K562 (cell line): Measurements from ENCODE around the gene HPN. TPM values are rescaled to one million over a fixed set of nuclear protein-coding genes. Genes with fewer than 3 reads are reported as not detected.

Experiments
- ESRRB ChIP-seq: fragments of 250-450 bp; sonication (Bioruptor Pico); IDR thresholded peaks from 2 replicates; pipeline ENCODE4 v1.5.0; 2020; ENCODE audit warnings: mild to moderate bottlenecking, moderate library complexity, borderline replicate concordance
- HNRNPLL ChIP-seq: fragments of 200-400 bp; formaldehyde crosslinking; IDR thresholded peaks from 2 replicates; pipeline ENCODE4 v1.6.1; 2017; ENCODE audit warnings: low read length, low read depth, mild to moderate bottlenecking; ENCODE audit not compliant: poor library complexity, severe bottlenecking
- MAZ ChIP-seq, 2 experiments: fragments of 450-650 bp in 1 of 2; sonication (generic) in 1 of 2; formaldehyde crosslinking; IDR thresholded peaks in 1 of 2; conservative IDR thresholded peaks in 1 of 2; 2 replicates each; pipeline versions ENCODE4 v1.4.0 to v1.5.0; 2020; ENCODE audit warnings: mild to moderate bottlenecking in 1 of 2, missing genetic modification reagents in 1 of 2
- MCM2 ChIP-seq: fragments of 450-650 bp; IDR thresholded peaks from 2 replicates; pipeline ENCODE4 v1.6.1; 2017; ENCODE audit warnings: low read depth, mild to moderate bottlenecking
- NCOA1 ChIP-seq: fragments of 450-650 bp; IDR thresholded peaks from 2 replicates; pipeline ENCODE4 v1.6.1; 2016; ENCODE audit warnings: low read depth
- SRF ChIP-seq, 2 experiments: fragments of 250-450, 450-650 bp in 1 of 2; sonication (Bioruptor Pico) in 1 of 2; sonication (generic) in 1 of 2; formaldehyde crosslinking; IDR thresholded peaks; 2 replicates each; pipeline versions ENCODE4 v1.5.0 to v1.5.1; 2020 to 2022; ENCODE audit warnings: mild to moderate bottlenecking in 1 of 2, missing genetic modification reagents in 1 of 2
- ZNF699 ChIP-seq: fragments of 250-450 bp; sonication (Bioruptor Pico); IDR thresholded peaks from 2 replicates; pipeline ENCODE4 v1.8.0; 2021; ENCODE audit warnings: mild to moderate bottlenecking, moderate library complexity; ENCODE audit not compliant: insufficient replicate concordance
- polyA plus RNA-seq, 8 experiments: library from polyadenylated mRNA; depleted of rRNA in 4 of 8; stranded (reverse) in 5 of 8; unstranded in 3 of 8; fragments of >200 nt; fragmentation: Nextera tagmentation in 2 of 8; fragmentation: Illumina TruSeq in 1 of 8; extraction: Ambion mirVana in 2 of 8; extraction: Trizol in 1 of 8; gene quantifications; 2 replicates each; pipeline versions ENCODE4 v1.2.1 to v1.2.3, GENCODE V29; 2011 to 2014; ENCODE audit warnings: inconsistent platforms in 1 of 8, missing spikeins in 1 of 8
- total RNA-seq, 7 experiments: library from RNA; depleted of rRNA in 6 of 7; stranded (reverse); fragments of >200 nt in 6 of 7; fragmentation: Illumina TruSeq in 2 of 7; extraction: Trizol in 2 of 7; gene quantifications; 2 replicates each; pipeline versions ENCODE4 v1.2.1 to v1.2.3, GENCODE V29; 2011 to 2021; ENCODE audit warnings: low replicate concordance in 1 of 7
- TF ChIP-seq, protein P1 (sequence below), 2 experiments: fragments of 450-650 bp in 1 of 2; IDR thresholded peaks; 2 replicates each; pipeline ENCODE4 v1.6.1; 2011 to 2017; ENCODE audit warnings: low read depth in 2 of 2, antibody characterized with exemption in 1 of 2, borderline replicate concordance in 1 of 2, low read length in 1 of 2, mild to moderate bottlenecking in 1 of 2, mixed read lengths in 1 of 2; ENCODE audit not compliant: control insufficient read depth in 1 of 2
- TF ChIP-seq, protein P2 (sequence below): IDR thresholded peaks from 2 replicates; pipeline ENCODE4 v1.6.1; 2011; ENCODE audit not compliant: insufficient read length; ENCODE audit errors: extremely low read depth
- TF ChIP-seq, protein P3 (sequence below), 2 experiments: fragments of 450-650 bp; formaldehyde crosslinking in 1 of 2; IDR thresholded peaks; 2 replicates each; pipeline versions ENCODE4 v1.4.0 to v1.6.1; 2014 to 2020; ENCODE audit warnings: mild to moderate bottlenecking in 2 of 2, borderline replicate concordance in 1 of 2, low read depth in 1 of 2
- TF ChIP-seq, protein P4 (sequence below): sonication (generic); formaldehyde crosslinking; IDR thresholded peaks from 2 replicates; pipeline ENCODE4 v1.8.0; 2022; ENCODE audit warnings: missing genetic modification reagents, mild to moderate bottlenecking, moderate library complexity, borderline replicate concordance

The HPN gene
- total and polyA plus RNA-seq, 9 of the 15 experiments (the other 6 are each of a cell fraction or from before 2014, with no cell fraction given): 0.10 to 0.20 TPM; not detected in 7

DNA sequence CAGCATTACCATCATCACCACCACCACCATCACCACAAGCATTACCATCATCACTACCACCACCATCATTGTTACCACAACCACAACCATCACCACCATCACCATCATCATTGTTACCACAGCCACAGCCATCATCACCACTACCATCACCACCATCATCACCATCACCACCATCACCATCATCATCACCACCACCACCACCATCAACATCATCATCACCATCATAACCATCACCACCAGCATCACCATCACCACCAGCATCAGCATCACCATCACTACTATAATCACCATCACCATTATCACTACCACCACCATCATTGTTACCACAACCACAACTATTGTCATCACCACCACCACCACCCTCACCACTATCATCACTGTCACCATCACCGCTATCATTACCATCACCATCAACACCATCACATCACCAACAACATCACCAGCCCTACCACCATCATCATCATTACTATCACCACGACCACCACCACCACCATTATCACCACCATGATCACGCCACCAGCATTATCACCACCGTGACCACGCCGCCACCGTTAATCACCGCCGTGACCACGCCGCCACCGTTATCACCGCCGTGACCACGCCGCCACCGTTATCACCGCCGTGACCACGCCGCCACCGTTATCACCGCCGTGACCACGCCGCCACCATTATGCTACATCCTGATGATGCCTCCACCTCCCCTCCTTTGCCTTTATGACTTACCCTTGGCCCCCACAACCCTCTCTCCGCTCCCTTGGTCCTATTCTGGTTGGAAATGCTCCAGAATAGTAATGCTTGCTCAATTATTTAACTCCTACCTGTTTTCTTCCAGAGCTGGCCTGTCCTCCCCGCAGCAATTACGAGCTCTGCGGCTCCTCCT, 64.1 kb downstream of the HPN start (continued):
- TF ChIP-seq, protein P1, sequence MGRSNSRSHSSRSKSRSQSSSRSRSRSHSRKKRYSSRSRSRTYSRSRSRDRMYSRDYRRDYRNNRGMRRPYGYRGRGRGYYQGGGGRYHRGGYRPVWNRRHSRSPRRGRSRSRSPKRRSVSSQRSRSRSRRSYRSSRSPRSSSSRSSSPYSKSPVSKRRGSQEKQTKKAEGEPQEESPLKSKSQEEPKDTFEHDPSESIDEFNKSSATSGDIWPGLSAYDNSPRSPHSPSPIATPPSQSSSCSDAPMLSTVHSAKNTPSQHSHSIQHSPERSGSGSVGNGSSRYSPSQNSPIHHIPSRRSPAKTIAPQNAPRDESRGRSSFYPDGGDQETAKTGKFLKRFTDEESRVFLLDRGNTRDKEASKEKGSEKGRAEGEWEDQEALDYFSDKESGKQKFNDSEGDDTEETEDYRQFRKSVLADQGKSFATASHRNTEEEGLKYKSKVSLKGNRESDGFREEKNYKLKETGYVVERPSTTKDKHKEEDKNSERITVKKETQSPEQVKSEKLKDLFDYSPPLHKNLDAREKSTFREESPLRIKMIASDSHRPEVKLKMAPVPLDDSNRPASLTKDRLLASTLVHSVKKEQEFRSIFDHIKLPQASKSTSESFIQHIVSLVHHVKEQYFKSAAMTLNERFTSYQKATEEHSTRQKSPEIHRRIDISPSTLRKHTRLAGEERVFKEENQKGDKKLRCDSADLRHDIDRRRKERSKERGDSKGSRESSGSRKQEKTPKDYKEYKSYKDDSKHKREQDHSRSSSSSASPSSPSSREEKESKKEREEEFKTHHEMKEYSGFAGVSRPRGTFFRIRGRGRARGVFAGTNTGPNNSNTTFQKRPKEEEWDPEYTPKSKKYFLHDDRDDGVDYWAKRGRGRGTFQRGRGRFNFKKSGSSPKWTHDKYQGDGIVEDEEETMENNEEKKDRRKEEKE (IDR thresholded peaks at IDR 0.05; ENCODE audit: borderline replicate concordance in 1 of 2, control insufficient read depth in 1 of 2, low read depth in 2 of 2, low read length in 1 of 2): no peak
- peak; percentile 97 for TF ChIP-seq HNRNPLL
- TF ChIP-seq, protein P2, sequence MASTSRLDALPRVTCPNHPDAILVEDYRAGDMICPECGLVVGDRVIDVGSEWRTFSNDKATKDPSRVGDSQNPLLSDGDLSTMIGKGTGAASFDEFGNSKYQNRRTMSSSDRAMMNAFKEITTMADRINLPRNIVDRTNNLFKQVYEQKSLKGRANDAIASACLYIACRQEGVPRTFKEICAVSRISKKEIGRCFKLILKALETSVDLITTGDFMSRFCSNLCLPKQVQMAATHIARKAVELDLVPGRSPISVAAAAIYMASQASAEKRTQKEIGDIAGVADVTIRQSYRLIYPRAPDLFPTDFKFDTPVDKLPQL: no peak
- TF ChIP-seq, protein P3, sequence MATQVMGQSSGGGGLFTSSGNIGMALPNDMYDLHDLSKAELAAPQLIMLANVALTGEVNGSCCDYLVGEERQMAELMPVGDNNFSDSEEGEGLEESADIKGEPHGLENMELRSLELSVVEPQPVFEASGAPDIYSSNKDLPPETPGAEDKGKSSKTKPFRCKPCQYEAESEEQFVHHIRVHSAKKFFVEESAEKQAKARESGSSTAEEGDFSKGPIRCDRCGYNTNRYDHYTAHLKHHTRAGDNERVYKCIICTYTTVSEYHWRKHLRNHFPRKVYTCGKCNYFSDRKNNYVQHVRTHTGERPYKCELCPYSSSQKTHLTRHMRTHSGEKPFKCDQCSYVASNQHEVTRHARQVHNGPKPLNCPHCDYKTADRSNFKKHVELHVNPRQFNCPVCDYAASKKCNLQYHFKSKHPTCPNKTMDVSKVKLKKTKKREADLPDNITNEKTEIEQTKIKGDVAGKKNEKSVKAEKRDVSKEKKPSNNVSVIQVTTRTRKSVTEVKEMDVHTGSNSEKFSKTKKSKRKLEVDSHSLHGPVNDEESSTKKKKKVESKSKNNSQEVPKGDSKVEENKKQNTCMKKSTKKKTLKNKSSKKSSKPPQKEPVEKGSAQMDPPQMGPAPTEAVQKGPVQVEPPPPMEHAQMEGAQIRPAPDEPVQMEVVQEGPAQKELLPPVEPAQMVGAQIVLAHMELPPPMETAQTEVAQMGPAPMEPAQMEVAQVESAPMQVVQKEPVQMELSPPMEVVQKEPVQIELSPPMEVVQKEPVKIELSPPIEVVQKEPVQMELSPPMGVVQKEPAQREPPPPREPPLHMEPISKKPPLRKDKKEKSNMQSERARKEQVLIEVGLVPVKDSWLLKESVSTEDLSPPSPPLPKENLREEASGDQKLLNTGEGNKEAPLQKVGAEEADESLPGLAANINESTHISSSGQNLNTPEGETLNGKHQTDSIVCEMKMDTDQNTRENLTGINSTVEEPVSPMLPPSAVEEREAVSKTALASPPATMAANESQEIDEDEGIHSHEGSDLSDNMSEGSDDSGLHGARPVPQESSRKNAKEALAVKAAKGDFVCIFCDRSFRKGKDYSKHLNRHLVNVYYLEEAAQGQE (IDR thresholded peaks at IDR 0.05; ENCODE audit: borderline replicate concordance): no peak
- TF ChIP-seq, protein P3 (CRISPR knock-in tag; IDR thresholded peaks at IDR 0.05; ENCODE audit: low read depth): no peak
- TF ChIP-seq ZNF699: no peak
- no peak for TF ChIP-seq MCM2
- 0 out of 2 replicates have a peak, but pooled peaks have one; percentile 34 for TF ChIP-seq NCOA1
- TF ChIP-seq MAZ (CRISPR knock-in tag; conservative IDR thresholded peaks at IDR 0.05 in 1 of 2, IDR thresholded peaks at IDR 0.05 in 1 of 2): no peak
- no peak for TF ChIP-seq SRF (CRISPR knock-in tag; IDR thresholded peaks at IDR 0.05)
- no peak for TF ChIP-seq ESRRB (CRISPR knock-in tag)
- TF ChIP-seq, protein P4, sequence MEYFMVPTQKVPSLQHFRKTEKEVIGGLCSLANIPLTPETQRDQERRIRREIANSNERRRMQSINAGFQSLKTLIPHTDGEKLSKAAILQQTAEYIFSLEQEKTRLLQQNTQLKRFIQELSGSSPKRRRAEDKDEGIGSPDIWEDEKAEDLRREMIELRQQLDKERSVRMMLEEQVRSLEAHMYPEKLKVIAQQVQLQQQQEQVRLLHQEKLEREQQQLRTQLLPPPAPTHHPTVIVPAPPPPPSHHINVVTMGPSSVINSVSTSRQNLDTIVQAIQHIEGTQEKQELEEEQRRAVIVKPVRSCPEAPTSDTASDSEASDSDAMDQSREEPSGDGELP (CRISPR knock-in tag): peak; percentile 32; the same call in 1 of the 2 replicates
